Upper lobe of left lung (tissue), 6 donors: ENCODE results near the gene MEGF6. TPM values are rescaled to one million over a fixed set of nuclear protein-coding genes. Genes with fewer than 3 reads are reported as not detected.

ENCODE experiments used
- ATAC-seq, 2 donors: fragments of 200-7000 bp; cut with Tn5 transposase; one replicate each; pipeline ENCODE4 v1.9.1; 2022; ENCODE audit warnings: mild to moderate bottlenecking in 2 of 2, moderate library complexity in 2 of 2; ENCODE audit not compliant: low FRiP score in 2 of 2
- DNase-seq, 2 donors: peaks; one replicate each; pipeline ENCODE4 v3.0.0-alpha.2; 2019 to 2020
- H3K27ac ChIP-seq, 4 donors: fragments of 200-600 bp; sonication (generic); one replicate each; pipeline ENCODE4 v1.5.1; 2016 to 2019
- H3K27me3 ChIP-seq, 4 donors: fragments of 200-600 bp; sonication (generic); one replicate each; pipeline ENCODE4 v1.5.1; 2017 to 2019
- H3K36me3 ChIP-seq, 4 donors: fragments of 200-600 bp; sonication (generic); one replicate each; pipeline ENCODE4 v1.5.1; 2016 to 2019
- H3K4me1 ChIP-seq, 4 donors: fragments of 200-600 bp; sonication (generic); one replicate each; pipeline ENCODE4 v1.5.1; 2018 to 2019
- H3K4me3 ChIP-seq, 4 donors: fragments of 200-600 bp; sonication (generic); one replicate each; pipeline ENCODE4 v1.5.1; 2017 to 2019; ENCODE audit warnings: mild to moderate bottlenecking in 2 of 4, moderate library complexity in 1 of 4
- H3K9me3 ChIP-seq, 4 donors: fragments of 200-600 bp; sonication (generic); one replicate each; pipeline ENCODE4 v1.5.1; 2018 to 2019
- CTCF ChIP-seq, 6 experiments: fragments of 450-650 bp in 4 of 6; fragments of 200-600 bp in 2 of 6; sonication (generic) in 2 of 6; IDR thresholded peaks; one replicate each; pipeline ENCODE4 v1.5.1; 2016 to 2019; ENCODE audit warnings: antibody characterized with exemption in 6 of 6
- EP300 ChIP-seq, 4 donors: sonication (generic); formaldehyde crosslinking; IDR thresholded peaks; one replicate each; pipeline ENCODE4 v1.5.1; 2017; ENCODE audit warnings: antibody characterized with exemption in 4 of 4, control low read depth in 2 of 4
- POLR2A ChIP-seq, 4 donors: fragments of 450-650 bp; IDR thresholded peaks; one replicate each; pipeline ENCODE4 v1.5.1; 2016 to 2017; ENCODE audit warnings: antibody characterized with exemption in 4 of 4, mild to moderate bottlenecking in 2 of 4
- POLR2AphosphoS5 ChIP-seq, 2 donors: sonication (generic); formaldehyde crosslinking; IDR thresholded peaks; one replicate each; pipeline ENCODE4 v1.5.1; 2017; ENCODE audit warnings: antibody characterized with exemption in 2 of 2
- WGBS, 2 donors: methylation state at CpG; one replicate each; pipeline ENCODE4 v1.1.5; 2017 to 2018; 5-methylcytosine and 5-hydroxymethylcytosine counted together
- total RNA-seq, 6 donors: library from RNA; depleted of rRNA in 4 of 6; stranded (reverse); fragments of >200 nt in 4 of 6; gene quantifications; one replicate each; pipeline versions ENCODE4 v1.1.0 to v1.2.1, GENCODE V29; 2016 to 2021
- donor health status: DM: no; HTN: no; CAD: no; lungs with moderate emphysema.
- donor health status: DM: no; HTN: yes; CAD: no; lungs with severe emphysema.

MEGF6 gene
- total RNA-seq, 6 donors from 2014 or later: 23.8 to 128 (median 83.5) TPM

GRCh38 chr1:3481046-3481445 lies 130.3 kb downstream of the MEGF6 start:
- TF ChIP-seq POLR2A (IDR thresholded peaks at IDR 0.05) (no peak), EP300 (IDR thresholded peaks at IDR 0.05) (no peak)
- no peak overlapping the region for H3K4me3 ChIP-seq
- no peaks in the 10 kb centered on the region for H3K36me3 ChIP-seq
- 50 to 71% methylated on average over 3 to 15 of the region's 15 CpGs for WGBS, 2 donors
- H3K9me3 ChIP-seq: no peaks in the 10 kb centered on the region
- DNase-seq (peak in 1 of 2 donors; percentile 82), ATAC-seq (no peak)
- H3K27me3 ChIP-seq: no peaks in the 10 kb centered on the region
- peaks cover 0 to 5% (median 2%) of the 10 kb centered on the region in 4 donors for H3K4me1 ChIP-seq
- no peak overlapping the region for H3K27ac ChIP-seq

- H3K4me1 ChIP-seq: peaks cover 0 to 5% (median 2%) of the 10 kb centered on the region in 4 donors
- H3K9me3 ChIP-seq: no peaks in the 10 kb centered on the region
- 79 to 80% methylated on average over 9 to 19 of the region's 21 CpGs for WGBS, 2 donors
- peak in 1 of 2 donors; percentile 83 for DNase-seq
- H3K27ac ChIP-seq: no peak overlapping the region
- no peaks in the 10 kb centered on the region for H3K27me3 ChIP-seq
- no peak overlapping the region for H3K4me3 ChIP-seq
- no peak for ATAC-seq
- no peak for TF ChIP-seq EP300 (IDR thresholded peaks at IDR 0.05)
- TF ChIP-seq CTCF (IDR thresholded peaks at IDR 0.05): no peak
- TF ChIP-seq POLR2A (IDR thresholded peaks at IDR 0.05): no peak
- no peak for TF ChIP-seq POLR2AphosphoS5 (IDR thresholded peaks at IDR 0.05)
- H3K36me3 ChIP-seq: no peaks in the 10 kb centered on the region
Measured at GRCh38 chr1:3480369-3480719, 131.0 kb downstream of the MEGF6 start.

DNA sequence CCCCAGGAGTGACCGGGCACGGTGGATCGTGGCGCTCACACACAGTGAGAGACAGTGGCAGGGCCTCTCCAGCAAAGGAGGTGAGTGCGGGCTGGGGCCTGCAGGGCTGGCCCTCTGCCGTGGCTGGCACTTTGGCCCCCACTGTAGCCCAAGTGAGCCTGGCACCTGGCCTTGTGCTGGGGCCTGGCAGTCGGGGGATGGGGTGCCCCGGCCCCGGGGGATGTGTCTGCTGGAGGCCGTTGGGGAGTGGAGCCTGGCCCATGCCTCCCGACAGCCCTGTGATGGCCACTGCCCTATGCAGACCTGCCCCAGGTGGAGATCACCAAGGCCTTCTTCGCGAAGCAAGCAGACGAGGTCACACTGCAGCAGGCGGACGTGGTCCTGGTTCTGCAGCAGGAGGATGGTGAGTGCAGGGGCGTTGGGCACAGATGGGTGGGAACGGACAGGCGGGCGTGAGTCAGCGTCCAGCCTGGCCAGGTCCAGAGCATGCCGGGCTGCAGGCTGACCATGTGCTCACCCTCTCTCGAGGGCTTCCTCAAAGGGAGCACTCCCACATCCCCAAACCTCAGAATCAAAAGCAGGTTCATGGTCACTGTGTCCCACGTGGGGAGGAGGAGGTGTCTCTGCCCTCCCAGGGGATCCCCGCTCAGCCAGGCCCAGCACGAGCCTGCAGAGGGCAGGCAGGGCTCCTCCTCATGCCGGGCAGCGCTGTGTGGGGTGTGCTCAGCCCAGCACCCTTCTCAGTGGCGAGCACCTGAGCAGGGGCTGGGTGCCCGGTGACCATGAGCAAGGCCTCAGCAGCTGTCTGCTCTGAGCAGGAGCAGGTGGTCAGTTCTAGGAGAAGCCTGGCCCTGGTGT lies 131.6 kb downstream of the MEGF6 start:
- Histone ChIP-seq H3K4me1 (peaks cover 0 to 5% (median 2%) of the 10 kb centered on the region in 4 donors), H3K27me3 (no peaks in the 10 kb centered on the region), H3K4me3 (no peak overlapping the region), H3K27ac (no peak overlapping the region), H3K9me3 (no peaks in the 10 kb centered on the region), H3K36me3 (no peaks in the 10 kb centered on the region)
- TF ChIP-seq POLR2A (IDR thresholded peaks at IDR 0.05) (no peak), POLR2AphosphoS5 (IDR thresholded peaks at IDR 0.05) (no peak), CTCF (IDR thresholded peaks at IDR 0.05) (no peak), EP300 (IDR thresholded peaks at IDR 0.05) (no peak)
- DNase-seq (peak in 1 of 2 donors; percentile 85), ATAC-seq (no peak)
- 80 to 90% methylated on average over 4 to 27 of the region's 30 CpGs for WGBS, 2 donors

- DNase-seq (peak in 1 of 2 donors; percentile 80), ATAC-seq (no peak)
- Histone ChIP-seq H3K4me1 (no peaks in the 10 kb centered on the region), H3K27ac (no peak overlapping the region), H3K9me3 (no peaks in the 10 kb centered on the region), H3K27me3 (no peaks in the 10 kb centered on the region), H3K4me3 (no peak overlapping the region), H3K36me3 (no peaks in the 10 kb centered on the region)
- WGBS, 2 donors: 61 to 82% methylated on average over 5 to 24 of the region's 24 CpGs
- no peak for TF ChIP-seq CTCF (IDR thresholded peaks at IDR 0.05)
- no peak for TF ChIP-seq POLR2A (IDR thresholded peaks at IDR 0.05)
- no peak for TF ChIP-seq EP300 (IDR thresholded peaks at IDR 0.05)
- TF ChIP-seq POLR2AphosphoS5 (IDR thresholded peaks at IDR 0.05): no peak
Measured at GRCh38 chr1:3478187-3478586, 133.1 kb downstream of the MEGF6 start.

- no peak for ATAC-seq
- WGBS, 2 donors: 72 to 78% methylated on average over 17 to 21 of the region's 28 CpGs
Measured at GRCh38 chr1:3477241-3477995, 133.9 kb downstream of the MEGF6 start.

More at GRCh38 chr1:3477241-3477995, 133.9 kb downstream of the MEGF6 start:
- Histone ChIP-seq H3K4me3 (no peak overlapping the region), H3K27me3 (no peaks in the 10 kb centered on the region), H3K36me3 (no peaks in the 10 kb centered on the region), H3K27ac (no peak overlapping the region), H3K9me3 (no peaks in the 10 kb centered on the region), H3K4me1 (no peaks in the 10 kb centered on the region)
- TF ChIP-seq POLR2AphosphoS5 (IDR thresholded peaks at IDR 0.05): no peak
- no peak for TF ChIP-seq POLR2A (IDR thresholded peaks at IDR 0.05)
- no peak for TF ChIP-seq CTCF (IDR thresholded peaks at IDR 0.05)
- no peak for TF ChIP-seq EP300 (IDR thresholded peaks at IDR 0.05)
- peak in 1 of 2 donors; percentile 60 for DNase-seq
